Thyroid gland (tissue), 4 donors: Measurements from ENCODE around the gene RNF115. TPM values are rescaled to one million over a fixed set of nuclear protein-coding genes. Genes with fewer than 3 reads are reported as not detected.

Source experiments
- DNase-seq, 2 donors: peaks; one replicate each; pipeline ENCODE4 v3.0.0-alpha.2; 2019
- H3K27ac ChIP-seq, 3 donors: fragments of 200-600 bp; sonication (generic); 1 replicate in 2 of 3; 2 replicates in 1 of 3; pipeline ENCODE4 v1.5.1; 2016 to 2019; ENCODE audit warnings: mild to moderate bottlenecking in 1 of 3, moderate library complexity in 1 of 3
- H3K27me3 ChIP-seq: fragments of 200-600 bp; sonication (generic); one replicate; pipeline ENCODE4 v1.5.1; 2019
- H3K36me3 ChIP-seq, 2 donors: fragments of 200-600 bp; sonication (generic); one replicate each; pipeline ENCODE4 v1.5.1; 2016 to 2019
- H3K4me1 ChIP-seq, 2 donors: fragments of 200-600 bp; sonication (generic); one replicate each; pipeline ENCODE4 v1.5.1; 2017 to 2019
- H3K4me3 ChIP-seq, 3 donors: fragments of 200-600 bp; sonication (generic); replicated peaks in 1 of 3; 1 replicate in 2 of 3; 2 replicates in 1 of 3; pipeline ENCODE4 v1.5.1; 2016; ENCODE audit warnings: mild to moderate bottlenecking in 1 of 3
- H3K9me3 ChIP-seq: fragments of 200-600 bp; sonication (generic); one replicate; pipeline ENCODE4 v1.5.1; 2017
- POLR2A ChIP-seq, 2 donors: fragments of 450-650 bp; IDR thresholded peaks; one replicate each; pipeline ENCODE4 v1.6.1; 2017; ENCODE audit warnings: antibody characterized with exemption in 2 of 2, mild to moderate bottlenecking in 2 of 2, moderate library complexity in 1 of 2
- WGBS, 2 donors: methylation state at CpG; one replicate each; pipeline ENCODE4 v1.1.5; 2017; 5-methylcytosine and 5-hydroxymethylcytosine counted together
- intact Hi-C: fragments of 100-400 bp; cut with DNase I; formaldehyde crosslinking; loops from one replicate; pipeline ENCODE4 v1.15.1; 2023
- total RNA-seq, 4 donors: library from RNA; depleted of rRNA; stranded (reverse); fragments of >200 nt; gene quantifications; one replicate each; pipeline ENCODE4 v1.2.3, GENCODE V29; 2016
- TF ChIP-seq, protein P1 (sequence below), 6 experiments: fragments of 200-600 bp in 3 of 6; fragments of 450-650 bp in 3 of 6; sonication (generic) in 3 of 6; IDR thresholded peaks; one replicate each; pipeline ENCODE4 v1.5.1; 2016 to 2019; ENCODE audit warnings: antibody characterized with exemption in 6 of 6, mild to moderate bottlenecking in 2 of 6, inconsistent platforms in 1 of 6, moderate library complexity in 1 of 6

RNF115 gene
- total RNA-seq, 4 donors from 2014 or later: 17.2 to 33.9 (median 25.4) TPM

- DNase-seq: no peak
- peaks cover 0 to 24% of the 10 kb centered on the region in 2 donors for H3K4me1 ChIP-seq
- intact Hi-C loops: no loop called here
- H3K9me3 ChIP-seq: no peaks in the 10 kb centered on the region
- no peak overlapping the region for H3K4me3 ChIP-seq
- 61 to 62% methylated on average over 9 to 10 of the region's 10 CpGs for WGBS, 2 donors
- H3K27me3 ChIP-seq: no peaks in the 10 kb centered on the region
- H3K27ac ChIP-seq: no peak overlapping the region
- H3K36me3 ChIP-seq: no peaks in the 10 kb centered on the region
- no peak for TF ChIP-seq POLR2A (IDR thresholded peaks at IDR 0.05)
- TF ChIP-seq, protein P1, sequence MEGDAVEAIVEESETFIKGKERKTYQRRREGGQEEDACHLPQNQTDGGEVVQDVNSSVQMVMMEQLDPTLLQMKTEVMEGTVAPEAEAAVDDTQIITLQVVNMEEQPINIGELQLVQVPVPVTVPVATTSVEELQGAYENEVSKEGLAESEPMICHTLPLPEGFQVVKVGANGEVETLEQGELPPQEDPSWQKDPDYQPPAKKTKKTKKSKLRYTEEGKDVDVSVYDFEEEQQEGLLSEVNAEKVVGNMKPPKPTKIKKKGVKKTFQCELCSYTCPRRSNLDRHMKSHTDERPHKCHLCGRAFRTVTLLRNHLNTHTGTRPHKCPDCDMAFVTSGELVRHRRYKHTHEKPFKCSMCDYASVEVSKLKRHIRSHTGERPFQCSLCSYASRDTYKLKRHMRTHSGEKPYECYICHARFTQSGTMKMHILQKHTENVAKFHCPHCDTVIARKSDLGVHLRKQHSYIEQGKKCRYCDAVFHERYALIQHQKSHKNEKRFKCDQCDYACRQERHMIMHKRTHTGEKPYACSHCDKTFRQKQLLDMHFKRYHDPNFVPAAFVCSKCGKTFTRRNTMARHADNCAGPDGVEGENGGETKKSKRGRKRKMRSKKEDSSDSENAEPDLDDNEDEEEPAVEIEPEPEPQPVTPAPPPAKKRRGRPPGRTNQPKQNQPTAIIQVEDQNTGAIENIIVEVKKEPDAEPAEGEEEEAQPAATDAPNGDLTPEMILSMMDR (IDR thresholded peaks at IDR 0.05): no peak
Observed at GRCh38 chr1:145716641-145717345, 107.1 kb downstream of the RNF115 start.

GRCh38 chr1:145714524-145715111 lies 109.3 kb downstream of the RNF115 start:
- intact Hi-C loops: no loop called here
- H3K27ac ChIP-seq: peak overlapping the region in 2 of 3 donors; percentile 12 to 46

GRCh38 chr1:145711213-145711651 lies 112.7 kb downstream of the RNF115 start:
- no peak for TF ChIP-seq POLR2A (IDR thresholded peaks at IDR 0.05)
- TF ChIP-seq, protein P1 (IDR thresholded peaks at IDR 0.05): no peak
- Histone ChIP-seq H3K27me3 (no peaks in the 10 kb centered on the region), H3K36me3 (no peaks in the 10 kb centered on the region), H3K4me3 (no peak overlapping the region), H3K4me1 (peaks cover 8 to 13% of the 10 kb centered on the region in 2 donors), H3K27ac (peak overlapping the region in 2 of 3 donors; percentile 45 to 47), H3K9me3 (no peaks in the 10 kb centered on the region)
- 31 to 42% methylated on average over 2 to 3 of the region's 3 CpGs for WGBS, 2 donors
- intact Hi-C loops: no loop called here
- peak; percentile 16 to 33 for DNase-seq

More at GRCh38 chr1:145714524-145715111, 109.3 kb downstream of the RNF115 start:
- Histone ChIP-seq H3K27me3 (no peaks in the 10 kb centered on the region), H3K36me3 (no peaks in the 10 kb centered on the region), H3K4me3 (no peak overlapping the region), H3K4me1 (peaks cover 8 to 18% of the 10 kb centered on the region in 2 donors), H3K9me3 (no peaks in the 10 kb centered on the region)
- WGBS, 2 donors: 80 to 87% methylated on average over 6 of the region's 6 CpGs
- TF ChIP-seq, protein P1 (IDR thresholded peaks at IDR 0.05): no peak
- no peak for TF ChIP-seq POLR2A (IDR thresholded peaks at IDR 0.05)
- no peak for DNase-seq

GRCh38 chr1:145710291-145711027 lies 113.4 kb downstream of the RNF115 start:
- Histone ChIP-seq H3K36me3 (no peaks in the 10 kb centered on the region), H3K4me3 (no peak overlapping the region), H3K27me3 (no peaks in the 10 kb centered on the region), H3K9me3 (no peaks in the 10 kb centered on the region), H3K4me1 (peaks cover 8 to 13% of the 10 kb centered on the region in 2 donors), H3K27ac (peak overlapping the region in 1 of 3 donors; percentile 45)
- DNase-seq: no peak
- no peak for TF ChIP-seq POLR2A (IDR thresholded peaks at IDR 0.05)
- TF ChIP-seq, protein P1 (IDR thresholded peaks at IDR 0.05): no peak
- 90% methylated on average over 4 of the region's 4 CpGs for WGBS, 2 donors
- intact Hi-C loops: no loop called here
